NCI-H2196 (cell line): Measurements from ENCODE around the gene MT1M.

Source experiments
- DNase-seq: peaks from one replicate; lab custom pipeline; 2025; ENCODE audit not compliant: unreplicated experiment; lab: John Stamatoyannopoulos, UW

Gene MT1M

DNA sequence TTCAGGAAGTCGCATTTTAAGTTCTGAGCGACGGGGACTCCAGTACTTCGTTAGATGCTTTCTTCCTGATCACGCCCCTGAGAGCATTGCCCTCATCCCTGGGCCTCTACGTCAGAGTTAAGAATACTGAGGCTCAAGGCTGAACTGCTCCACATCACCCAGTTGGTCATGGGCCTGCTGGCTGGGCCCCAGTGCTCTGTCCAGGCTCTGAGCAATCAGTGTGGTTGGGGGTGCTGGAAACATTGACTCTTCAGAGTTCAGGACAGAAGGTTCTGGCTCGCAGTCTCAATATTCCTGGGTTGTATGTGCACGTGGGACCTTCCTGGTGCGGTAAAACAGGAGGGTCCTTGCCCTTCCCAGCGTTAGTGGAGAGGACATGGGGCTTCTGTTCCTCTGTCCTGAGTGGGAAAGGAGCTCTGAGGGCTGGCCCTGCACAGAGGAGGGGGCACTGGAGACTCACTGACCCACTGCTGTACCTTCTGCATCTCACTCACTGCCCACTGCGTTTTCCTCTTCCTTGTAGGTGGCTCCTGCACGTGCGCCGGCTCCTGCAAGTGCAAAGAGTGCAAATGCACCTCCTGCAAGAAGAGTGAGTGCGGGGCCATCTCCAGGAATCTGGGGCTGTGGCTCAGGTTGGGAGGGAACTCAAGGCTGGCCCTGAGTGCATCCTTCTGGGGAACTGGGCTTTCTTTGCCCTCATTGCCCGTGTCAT lies 6.4 kb upstream of the MT1M start:
- DNase-seq = no peak

DNA sequence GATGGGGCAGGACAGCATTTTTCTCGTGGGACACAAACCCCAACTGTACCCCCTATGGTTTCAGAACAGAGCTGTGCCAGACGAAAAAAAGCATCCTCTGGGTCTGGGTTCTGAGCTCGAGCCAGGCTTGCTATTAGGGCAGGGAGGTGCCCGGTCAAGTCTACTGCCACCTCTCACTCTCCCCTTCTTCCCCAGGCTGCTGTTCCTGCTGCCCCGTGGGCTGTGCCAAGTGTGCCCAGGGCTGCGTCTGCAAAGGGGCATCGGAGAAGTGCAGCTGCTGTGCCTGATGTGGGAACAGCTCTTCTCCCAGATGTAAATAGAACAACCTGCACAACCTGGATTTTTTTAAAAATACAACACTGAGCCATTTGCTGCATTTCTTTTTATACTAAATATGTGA lies 5.8 kb upstream of the MT1M start:
- DNase-seq = no peak

DNA sequence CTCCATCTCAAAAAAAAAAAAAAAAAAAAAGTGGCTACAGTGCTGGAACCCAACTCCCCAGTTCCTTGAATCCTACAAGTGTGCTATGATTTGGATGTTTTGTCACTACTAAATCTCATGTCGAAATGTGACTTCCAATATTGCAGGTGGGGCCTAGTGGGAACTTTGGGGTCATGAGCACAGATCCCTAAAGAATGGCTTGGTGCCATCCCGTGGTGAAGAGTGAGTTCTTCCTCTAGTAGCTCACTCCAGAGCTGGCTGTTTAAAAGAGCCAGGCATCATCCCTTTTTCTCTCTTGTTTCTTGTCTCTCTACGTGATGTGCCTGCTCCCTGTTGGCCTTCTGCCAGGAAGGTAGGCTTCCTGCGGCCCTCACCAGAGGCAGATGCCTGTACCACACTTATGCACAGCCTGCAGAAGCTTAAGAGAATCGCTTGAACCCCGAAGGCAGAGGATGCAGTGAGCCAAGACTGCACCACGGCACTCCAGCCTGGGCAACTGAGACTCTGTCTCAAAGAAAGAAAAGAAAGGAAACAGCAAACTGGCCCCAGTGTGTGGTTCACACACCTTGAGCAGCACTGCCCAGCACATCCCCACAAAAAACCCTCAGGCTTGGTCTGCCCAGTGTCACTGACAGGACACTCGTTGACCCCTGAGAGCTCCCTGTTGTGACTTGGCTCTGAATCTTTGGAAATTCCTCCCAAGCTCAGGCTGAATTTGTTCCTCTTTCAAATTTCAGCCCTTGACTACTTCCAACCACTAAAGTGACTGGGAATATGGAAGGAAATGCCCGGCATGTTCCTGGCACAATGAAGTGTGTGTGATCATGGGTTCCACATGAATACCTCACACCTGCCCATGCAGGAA lies 3.7 kb upstream of the MT1M start:
- no peak for DNase-seq

DNA sequence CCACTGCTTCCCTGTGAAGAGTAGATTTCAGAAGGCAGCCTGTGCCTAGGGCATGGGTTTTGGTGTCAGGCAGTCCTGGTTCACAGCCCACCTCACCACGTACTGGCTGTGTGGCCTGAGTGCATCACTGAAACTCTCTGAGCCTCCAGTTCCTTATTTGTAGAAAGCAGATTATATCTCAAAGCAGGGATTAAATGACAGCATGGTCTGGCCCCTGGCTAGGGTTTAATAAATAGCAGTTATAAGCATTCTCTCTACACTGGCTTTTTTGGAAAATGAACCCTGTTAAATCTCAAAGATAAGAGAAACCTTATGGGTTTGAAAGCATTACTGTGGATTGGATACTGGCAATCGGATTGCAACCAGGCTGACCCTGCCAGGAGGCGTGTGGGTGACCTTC lies 2.9 kb upstream of the MT1M start:
- no peak for DNase-seq

DNA sequence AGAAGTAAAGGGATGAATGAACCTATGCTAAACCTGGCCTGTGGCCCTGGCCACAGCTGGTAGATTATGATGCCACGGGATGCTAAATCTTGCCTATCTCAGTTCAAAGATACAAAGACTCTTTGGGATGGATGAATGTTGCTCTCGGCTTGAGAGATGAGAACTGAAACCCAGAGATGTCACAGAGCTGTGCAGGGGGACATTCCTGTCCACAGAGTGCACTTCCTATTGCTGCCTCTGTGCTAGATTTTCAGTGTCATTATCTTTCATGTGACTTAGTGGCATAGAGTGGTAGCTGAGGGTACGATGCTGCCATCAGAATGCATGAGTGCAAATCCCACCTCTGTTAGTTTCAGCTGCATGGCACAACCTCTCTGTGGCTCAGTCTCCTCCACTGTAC lies 2.3 kb upstream of the MT1M start:
- no peak for DNase-seq

DNA sequence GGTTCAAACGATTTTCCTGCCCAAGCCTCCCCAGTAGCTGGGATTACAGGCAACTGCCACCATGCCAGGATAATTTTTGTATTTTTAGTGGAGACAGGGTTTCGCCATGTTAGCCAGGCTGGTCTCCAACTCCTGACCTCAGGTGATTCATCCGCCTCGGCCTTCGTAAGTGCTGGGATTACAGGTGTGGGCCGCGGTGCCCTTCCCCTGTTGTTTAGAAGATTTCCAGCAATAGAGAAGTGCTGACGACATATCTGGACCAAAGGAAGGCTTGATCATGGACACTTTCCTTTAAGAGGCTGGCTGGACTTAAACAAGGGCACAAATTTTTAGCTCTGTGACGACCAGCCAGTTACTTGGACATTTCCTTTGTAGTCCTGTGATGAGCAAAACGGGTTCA lies 1.3 kb upstream of the MT1M start:
- no peak for DNase-seq

DNA sequence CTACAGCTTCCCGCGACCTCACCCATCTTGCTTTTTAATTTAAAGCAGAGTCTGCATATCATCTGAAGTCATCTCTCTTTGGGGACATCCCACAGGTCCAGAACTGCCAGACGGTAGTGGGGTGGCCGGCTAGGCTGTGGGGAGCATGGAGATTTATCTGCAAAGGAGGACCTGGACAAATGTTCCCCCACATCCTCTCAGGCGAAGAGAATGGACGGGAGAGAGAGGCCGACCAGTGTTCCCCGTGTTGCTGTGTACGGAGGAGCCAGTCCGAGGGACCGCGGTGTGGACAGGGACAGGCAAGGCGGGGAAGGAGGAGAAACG lies 665 bp upstream of the MT1M start:
- no peak for DNase-seq

DNA sequence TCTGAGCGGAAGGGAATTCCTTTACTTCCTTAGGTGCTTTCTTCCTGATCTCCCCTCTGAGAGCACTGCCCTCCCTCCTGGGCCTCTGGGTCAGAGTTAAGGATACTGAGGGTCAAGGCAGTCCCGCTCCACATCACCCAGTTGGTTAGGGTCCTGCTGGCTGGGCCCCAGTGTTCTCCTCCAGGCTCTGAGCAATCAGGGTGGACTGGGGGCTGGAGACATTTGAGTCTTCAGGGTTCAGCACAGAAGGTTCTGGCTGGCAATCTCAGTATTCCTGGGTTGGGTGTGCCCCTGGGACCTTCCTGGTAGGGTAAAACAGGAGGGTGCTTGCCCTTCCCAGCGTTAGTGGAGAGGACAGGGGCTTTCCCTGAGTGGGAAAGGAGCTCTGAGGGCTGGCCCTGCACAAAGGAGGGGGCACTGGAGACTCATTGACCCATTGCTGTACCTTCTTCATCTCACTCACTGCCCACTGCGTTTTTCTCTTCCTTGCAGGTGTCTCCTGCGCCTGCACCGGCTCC lies 448 bp downstream of the MT1M start:
- DNase-seq = no peak

DNA sequence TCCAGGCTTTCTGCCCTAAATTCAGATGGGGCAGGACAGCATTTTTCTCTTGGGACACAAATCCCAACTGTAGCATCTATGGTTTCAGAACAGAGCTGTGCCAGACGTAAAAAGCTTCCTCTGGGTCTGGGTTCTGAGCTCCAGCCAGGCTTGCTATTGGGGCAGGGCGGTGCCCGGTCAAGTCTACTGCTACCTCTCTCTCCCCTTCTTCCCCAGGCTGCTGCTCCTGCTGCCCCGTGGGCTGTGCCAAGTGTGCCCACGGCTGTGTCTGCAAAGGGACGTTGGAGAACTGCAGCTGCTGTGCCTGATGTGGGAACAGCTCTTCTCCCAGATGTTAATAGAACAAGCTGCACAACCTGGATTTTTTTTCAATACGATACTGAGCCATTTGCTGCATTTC lies 1.1 kb downstream of the MT1M start:
- no peak for DNase-seq

DNA sequence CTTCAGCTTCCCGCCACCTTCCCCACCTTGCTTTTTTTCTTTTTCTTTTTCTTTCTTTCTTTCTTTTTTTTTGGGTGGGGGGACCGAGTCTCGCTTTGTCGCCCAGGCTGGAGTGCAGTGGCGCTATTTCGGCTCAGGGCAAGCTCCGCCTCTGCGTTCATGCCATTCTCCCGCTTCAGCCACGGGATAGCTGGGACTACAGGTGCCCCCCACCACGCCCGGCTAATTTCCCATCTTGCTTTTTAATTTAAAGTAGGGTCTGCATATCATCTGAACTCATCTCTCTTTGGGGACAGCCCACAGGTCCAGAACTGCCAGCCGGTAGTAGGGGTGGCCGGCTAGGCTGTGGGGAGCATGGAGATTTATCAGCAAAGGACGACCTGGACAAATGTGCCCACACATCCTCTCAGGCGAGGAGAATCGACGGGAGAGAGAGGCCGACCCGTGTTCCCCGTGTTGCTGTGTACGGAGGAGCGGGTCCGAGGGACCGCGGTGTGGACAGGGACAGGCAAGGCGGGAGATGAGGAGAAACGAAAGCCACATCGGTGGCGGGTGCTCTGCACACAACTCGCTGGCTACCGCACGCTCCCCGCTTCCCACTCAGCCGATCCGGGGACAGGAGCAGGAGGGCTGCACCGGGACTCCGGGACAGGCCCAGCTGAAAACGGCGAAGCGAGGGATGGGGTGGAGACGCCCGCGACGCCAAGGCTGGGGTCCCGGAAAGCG lies 2.4 kb downstream of the MT1M start:
- no peak for DNase-seq

DNA sequence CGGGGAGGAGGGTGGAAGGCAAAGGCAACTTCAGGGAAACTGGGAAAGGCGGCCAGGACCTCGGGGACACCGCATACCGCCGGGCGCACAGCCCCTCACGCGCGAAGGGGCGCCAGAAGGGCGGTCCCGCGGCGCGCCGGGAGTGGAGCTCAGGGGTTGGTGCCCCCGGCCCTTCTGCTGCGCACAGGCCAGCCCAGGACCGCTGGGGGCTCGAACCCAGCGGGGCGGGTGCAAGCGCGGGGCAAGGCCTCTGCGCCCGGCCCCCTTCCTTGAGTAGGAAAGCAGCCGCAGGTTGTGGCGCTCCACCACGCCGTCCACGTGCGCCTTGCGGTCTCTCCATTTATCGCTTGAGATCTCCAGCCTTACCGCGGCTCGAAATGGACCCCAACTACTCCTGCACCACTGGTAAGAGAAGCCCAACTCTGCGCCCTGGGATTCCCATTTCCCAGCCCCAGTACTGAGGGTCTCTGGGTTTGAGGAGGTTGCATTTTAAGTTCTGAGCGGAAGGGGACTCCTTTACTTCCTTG lies 3.0 kb downstream of the MT1M start:
- no peak for DNase-seq

DNA sequence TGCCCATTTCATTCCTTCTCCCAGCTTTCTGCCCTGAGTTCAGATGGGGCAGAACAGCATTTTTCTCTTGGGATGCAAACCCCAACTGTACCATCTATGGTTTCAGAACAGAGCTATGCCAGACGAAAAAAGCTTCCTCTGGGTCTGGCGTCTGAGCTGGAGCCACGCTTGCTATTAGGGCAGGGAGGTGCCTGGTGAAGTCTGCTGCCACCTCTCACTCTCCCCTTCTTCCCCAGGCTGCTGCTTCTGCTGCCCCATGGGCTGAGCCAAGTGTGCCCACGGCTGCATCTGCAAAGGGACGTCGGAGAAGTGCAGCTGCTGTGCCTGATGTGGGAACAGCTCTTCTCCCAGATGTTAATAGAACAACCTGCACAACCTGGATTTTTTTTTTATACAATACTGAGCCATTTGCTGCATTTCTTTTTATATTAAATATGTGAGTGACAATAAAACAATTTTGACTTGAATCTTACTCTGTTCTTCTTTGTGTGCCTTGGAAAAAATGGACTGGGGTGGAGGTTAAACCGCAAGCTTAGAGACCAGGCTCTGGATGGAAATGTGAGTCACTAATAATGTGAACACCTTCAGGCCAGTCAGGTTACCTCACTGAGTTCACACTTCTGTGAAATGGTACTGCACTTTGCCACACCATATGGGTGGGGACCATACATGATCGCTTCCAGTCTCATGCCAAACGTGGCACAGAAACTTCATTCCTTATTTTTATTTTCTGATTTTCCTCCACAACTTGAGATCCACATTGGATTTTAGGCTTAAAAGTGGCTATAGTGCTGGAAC lies 4.4 kb downstream of the MT1M start:
- DNase-seq = no peak

DNA sequence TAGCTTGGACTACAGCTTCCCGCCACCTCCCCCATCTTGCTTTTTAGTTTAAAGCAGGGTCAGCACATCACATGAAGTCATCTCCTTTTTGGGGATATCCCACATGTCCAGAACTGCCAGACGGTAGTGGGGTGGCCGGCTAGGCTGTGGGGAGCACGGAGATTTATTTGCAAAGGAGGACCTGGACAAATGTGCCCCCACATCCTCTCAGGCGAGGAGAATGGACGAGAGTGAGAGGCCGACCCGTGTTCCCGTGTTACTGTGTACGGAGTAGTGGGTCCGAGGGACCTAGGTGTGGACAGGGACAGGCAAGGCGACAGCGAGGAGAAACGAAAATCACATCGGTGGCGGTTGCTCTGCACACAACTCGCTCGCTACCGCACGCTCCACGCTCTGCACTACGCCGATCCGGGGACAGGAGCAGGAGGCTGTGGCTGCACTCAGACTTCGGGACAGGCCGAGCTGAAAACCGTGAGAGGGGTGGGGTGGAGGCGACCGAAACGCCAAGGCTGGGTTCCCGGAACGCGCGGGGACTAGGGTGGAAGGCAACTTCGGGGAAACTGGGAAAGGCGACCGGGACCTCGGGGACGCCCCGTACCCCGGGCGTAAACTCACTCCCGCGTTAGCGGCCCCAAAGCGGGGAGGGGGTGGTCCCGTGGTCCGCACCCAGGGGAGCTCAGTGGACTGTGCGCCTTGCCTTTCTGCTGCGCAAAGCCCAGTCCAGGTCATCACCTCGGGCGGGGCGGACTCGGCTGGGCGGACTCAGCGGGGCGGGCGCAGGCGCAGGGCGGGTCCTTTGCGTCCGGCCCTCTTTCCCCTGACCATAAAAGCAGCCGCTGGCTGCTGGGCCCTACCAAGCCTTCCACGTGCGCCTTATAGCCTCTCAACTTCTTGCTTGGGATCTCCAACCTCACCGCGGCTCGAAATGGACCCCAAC lies 5.6 kb downstream of the MT1M start, which contains the start of gene MT1A:
MT1A (plus strand) TSS at position 853 of the 937 bp plus-strand sequence; CDS start at position 926, 73 bp downstream.
- DNase-seq = no peak

DNA sequence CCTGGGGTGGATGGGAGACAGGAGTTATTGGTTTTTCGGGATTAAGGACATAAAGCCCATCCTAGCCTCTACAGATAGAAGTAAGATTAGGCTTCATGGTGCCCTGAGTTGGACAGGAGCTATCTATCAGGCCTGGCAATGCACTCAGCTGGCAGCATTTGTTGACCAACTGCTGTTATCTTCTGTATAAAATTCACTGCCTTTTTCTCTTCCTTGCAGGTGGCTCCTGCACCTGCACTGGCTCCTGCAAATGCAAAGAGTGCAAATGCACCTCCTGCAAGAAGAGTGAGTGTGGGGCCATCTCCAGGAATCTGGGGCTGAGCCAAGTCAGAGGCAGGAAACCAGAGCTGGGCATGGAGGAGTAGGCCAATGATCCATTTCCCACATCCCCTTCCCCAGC lies 6.6 kb downstream of the MT1M start:
- DNase-seq = no peak

DNA sequence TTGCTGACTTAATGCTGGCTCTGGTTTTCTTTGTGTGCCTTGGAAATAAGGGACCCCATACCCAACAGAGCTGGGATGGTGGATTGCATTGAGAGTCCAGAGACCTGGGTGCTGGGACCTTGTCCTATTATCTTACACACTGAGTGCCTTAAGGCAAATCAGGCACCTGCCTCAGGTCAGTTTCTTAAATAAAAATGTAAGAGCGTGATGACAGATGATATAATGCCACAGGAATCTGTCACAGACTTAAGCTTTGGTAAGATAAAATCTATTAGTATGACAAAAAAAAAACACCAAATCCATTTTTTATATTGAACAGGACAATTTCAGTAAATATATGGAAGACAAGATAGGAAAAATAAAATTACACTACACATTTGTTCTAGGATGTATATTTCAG lies 7.6 kb downstream of the MT1M start:
- no peak for DNase-seq

DNA sequence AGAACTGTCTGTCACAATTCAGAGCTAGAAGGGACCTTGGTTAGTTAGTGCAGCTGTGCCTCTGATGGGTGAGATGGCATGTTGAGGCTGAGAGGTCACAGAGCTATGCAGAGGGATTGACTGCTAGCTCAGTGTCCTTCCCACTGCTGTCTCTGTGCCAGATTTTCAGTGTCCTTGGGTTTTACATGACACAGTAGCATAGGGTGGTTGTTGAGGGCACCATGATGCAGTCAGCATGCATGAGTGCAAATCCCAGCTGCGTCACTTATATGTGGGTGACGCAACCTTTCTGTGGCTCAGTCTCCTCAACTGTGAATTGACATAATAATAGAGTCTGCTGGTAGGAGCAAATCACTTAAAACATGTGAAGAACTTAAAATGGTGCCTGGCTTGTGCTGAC lies 8.7 kb downstream of the MT1M start:
- DNase-seq = no peak

DNA sequence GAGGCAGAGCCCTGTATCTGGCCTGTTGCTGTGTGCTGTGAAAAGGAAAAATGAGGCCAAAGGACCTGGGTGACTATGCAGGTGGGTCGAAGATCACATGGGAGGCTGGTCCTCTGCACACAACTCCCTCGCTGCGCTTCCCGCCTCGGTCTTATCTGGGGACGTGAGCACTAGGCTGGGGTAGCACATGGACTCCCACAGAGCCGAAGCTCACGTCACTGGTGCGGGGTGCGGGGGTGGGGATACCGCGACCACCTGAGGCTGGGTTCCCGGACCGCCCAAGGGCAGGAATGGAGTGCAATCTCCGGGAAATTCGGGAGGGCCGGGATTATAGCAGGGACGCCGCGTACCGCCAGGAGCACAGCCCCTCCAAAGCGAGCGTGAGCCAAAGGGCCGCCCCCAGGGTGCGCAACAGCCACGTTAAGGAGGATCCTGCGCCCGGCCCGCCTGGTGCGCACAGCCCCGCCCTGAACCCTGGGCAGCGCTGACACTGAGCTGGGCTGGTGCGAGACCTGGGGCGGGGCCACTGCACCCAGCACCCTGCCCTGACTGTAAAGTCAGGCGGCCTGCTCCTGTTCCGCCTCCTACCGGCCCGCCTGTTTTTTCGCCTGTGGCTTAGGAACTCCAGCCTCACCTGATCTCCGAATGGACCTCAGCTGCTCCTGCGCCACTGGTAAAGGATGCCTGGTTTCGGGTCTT lies 10.8 kb downstream of the MT1M start:
- no peak for DNase-seq

DNA sequence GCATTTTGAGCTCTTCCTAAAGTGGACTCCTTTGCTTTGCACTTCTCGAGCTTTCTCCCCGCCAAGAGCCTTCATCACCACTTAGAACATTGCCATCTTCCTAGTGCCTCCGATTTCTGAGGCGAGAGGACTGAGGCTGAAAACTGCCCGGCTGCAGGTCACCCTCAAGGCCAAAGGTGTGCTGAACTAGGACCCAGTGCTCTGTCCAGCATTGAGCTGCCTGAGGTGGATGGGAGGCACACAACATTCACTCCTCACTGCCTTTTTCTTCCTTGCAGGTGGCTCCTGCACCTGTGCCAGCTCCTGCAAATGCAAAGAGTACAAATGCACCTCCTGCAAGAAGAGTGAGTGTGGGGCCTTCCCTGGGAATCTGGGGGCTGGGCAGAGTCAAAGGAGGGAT lies 11.4 kb downstream of the MT1M start:
- DNase-seq = no peak

DNA sequence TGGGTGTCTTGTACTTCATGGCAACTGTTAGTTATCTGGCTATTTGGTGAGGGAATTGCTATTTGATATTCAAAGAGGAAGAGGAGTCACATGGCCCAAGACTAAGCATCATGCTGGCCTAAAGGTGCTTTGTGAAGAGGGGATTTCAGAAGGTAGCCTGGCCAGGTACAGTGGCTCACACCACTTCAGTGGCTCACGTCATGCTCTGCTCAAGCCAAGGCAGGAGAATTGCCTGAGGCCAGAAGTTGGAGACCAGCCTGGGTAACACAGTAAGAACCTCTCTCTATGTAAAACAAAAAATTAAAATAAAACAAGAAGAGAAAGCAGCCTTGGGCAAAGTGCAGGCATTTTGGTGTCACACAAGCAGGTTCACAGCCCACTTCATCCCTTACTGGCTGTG lies 12.9 kb downstream of the MT1M start:
- DNase-seq = no peak
